Spleen (tissue), 7 donors: ENCODE measurements around the gene SYNGR4.

Experiments used
- CTCF ChIP-seq, 11 experiments: fragments of 200-600 bp in 7 of 11; fragments of 450-650 bp in 4 of 11; sonication (generic) in 4 of 11; IDR thresholded peaks in 8 of 11; conservative IDR thresholded peaks in 3 of 11; 1 replicate in 7 of 11; 2 replicates in 4 of 11; pipeline versions ENCODE4 v1.4.0 to v1.8.0; 2016 to 2021; ENCODE audit warnings: antibody characterized with exemption in 11 of 11, inconsistent platforms in 4 of 11, mild to moderate bottlenecking in 1 of 11
- POLR2A ChIP-seq, 3 donors: fragments of 450-650 bp; IDR thresholded peaks; one replicate each; pipeline ENCODE4 v1.5.1; 2017; ENCODE audit warnings: antibody characterized with exemption in 3 of 3, mild to moderate bottlenecking in 1 of 3
- donor health status: DM: no; HTN: no; CAD: no; lungs with moderate emphysema.
- donor health status: DM: no; HTN: no; CAD: no.
- donor health status: DM: no; HTN: no; CAD: no.

- TF ChIP-seq CTCF (IDR thresholded peaks at IDR 0.05 in 8 of 11, conservative IDR thresholded peaks at IDR 0.05 in 3 of 11) (no peak), POLR2A (IDR thresholded peaks at IDR 0.05) (no peak)
Measured at GRCh38 chr19:48382286-48382685, 18.1 kb downstream of the SYNGR4 start.
